ENCODE results near the gene KDM4C.
A peak's percentile ranks its signal among the peaks of the same experiment; 100 is the strongest.
"Not testable (repeated sequence)": the region's sequence is repeated elsewhere in the genome, so short reads cannot be mapped to it uniquely, and the experiment has no call there.

KDM4C gene

DNA sequence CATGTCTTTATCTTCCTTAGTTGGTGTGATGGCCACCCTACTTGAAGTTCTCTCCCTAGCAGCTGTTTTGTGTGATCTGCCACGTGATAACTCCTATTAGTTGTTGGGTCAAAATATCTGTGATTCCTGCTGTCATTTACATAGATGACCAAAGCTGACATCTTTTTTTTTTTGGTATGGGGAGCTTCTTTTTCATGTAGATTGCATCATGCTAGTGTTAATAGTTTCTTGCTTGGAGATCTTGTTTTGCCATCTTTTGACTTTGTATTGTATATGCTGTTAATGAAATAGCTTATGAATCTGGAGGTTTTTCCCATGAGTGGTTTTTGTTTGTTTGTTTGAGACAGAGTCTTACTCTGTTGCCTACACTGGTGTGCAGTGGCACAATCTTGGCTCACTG is 243.8 kb downstream of the KDM4C start:
- CTCF ChIA-PET, result interaction anchor here (1.1 to 1.6 kb wide), 2 partner anchors 10 to 13 kb away, joined by 3 to 5 read pairs; no protein-coding TSS in a partner anchor
- H3K4me1 Mint-ChIP-seq, result no peaks in the 10 kb centered on the region
- H3K27me3 Mint-ChIP-seq, result no peaks in the 10 kb centered on the region
- peaks cover 46% of the 10 kb centered on the region for H3K36me3 Mint-ChIP-seq
- no peak for DNase-seq
- no peak overlapping the region for H3K4me3 Mint-ChIP-seq
- no peak overlapping the region for H3K27ac Mint-ChIP-seq
- no peaks in the 10 kb centered on the region for H3K9me3 Mint-ChIP-seq

DNA sequence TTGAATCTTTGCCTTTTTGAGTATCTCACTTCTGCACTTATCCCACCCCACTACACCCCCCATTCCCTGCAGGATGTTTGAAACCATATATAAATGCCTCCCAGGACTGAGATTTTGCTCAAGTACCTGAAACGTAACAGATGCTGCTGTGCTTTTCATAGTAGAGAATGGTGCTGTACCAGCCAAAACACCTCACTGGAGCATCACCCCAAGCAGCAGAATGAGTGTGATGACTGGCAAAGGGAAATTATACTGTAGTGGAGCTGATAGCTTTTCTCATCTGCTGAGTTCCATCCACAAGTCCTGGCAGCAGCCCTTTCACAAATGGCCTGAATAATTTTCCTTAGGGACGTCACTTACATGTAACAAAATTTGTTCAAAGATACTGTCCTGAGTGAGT is 246.1 kb downstream of the KDM4C start:
- DNase-seq, result no peak
- Mint-ChIP-seq H3K36me3 (peaks cover 56% of the 10 kb centered on the region), H3K4me3 (no peak overlapping the region), H3K4me1 (peaks cover 4% of the 10 kb centered on the region), H3K27ac (no peak overlapping the region), H3K9me3 (peaks cover 2% of the 10 kb centered on the region), H3K27me3 (no peaks in the 10 kb centered on the region)
- CTCF ChIA-PET, result interaction anchor here (1.1 kb wide), 1 partner anchor 16 kb away, joined by 4 read pairs; no protein-coding TSS in a partner anchor

GRCh38 chr9:7006417-7006816 is 248.6 kb downstream of the KDM4C start:
- Mint-ChIP-seq H3K9me3 (peaks cover 2% of the 10 kb centered on the region), H3K4me1 (peaks cover 9% of the 10 kb centered on the region), H3K4me3 (no peak overlapping the region), H3K27me3 (no peaks in the 10 kb centered on the region), H3K36me3 (peaks cover 67% of the 10 kb centered on the region), H3K27ac (no peak overlapping the region)
- no peak for DNase-seq
- CTCF ChIA-PET, result no interaction called here

DNA sequence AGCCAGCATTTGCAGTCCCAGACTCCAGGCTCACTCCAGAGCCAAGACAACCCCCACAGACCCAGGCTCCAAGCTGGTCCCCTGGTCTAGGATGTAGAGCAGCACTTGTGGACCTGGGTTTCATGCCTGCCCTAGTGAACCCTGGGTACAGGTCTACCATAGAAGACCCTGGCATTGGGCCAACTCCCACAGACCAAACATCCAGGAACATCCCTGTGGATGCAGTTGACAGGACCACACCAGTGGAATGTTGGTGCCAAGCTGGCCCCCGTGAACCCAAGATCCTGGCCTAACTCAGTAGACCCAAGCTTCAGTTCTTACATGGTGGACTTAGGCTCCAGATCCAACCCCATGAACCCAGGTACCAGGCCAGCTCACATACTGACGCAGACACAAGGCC is 250.6 kb downstream of the KDM4C start:
- Mint-ChIP-seq H3K4me1 (peaks cover 20% of the 10 kb centered on the region), H3K9me3 (peaks cover 2% of the 10 kb centered on the region), H3K27ac (no peak overlapping the region), H3K4me3 (no peak overlapping the region), H3K36me3 (peaks cover 66% of the 10 kb centered on the region), H3K27me3 (no peaks in the 10 kb centered on the region)
- no peak for DNase-seq
- CTCF ChIA-PET, result no interaction called here

- no peak for DNase-seq
- Mint-ChIP-seq H3K36me3 (peaks cover 68% of the 10 kb centered on the region), H3K4me3 (no peak overlapping the region), H3K9me3 (peaks cover 2% of the 10 kb centered on the region), H3K27ac (no peak overlapping the region), H3K4me1 (peaks cover 20% of the 10 kb centered on the region), H3K27me3 (no peaks in the 10 kb centered on the region)
- CTCF ChIA-PET, result no interaction called here
Observed at GRCh38 chr9:7009065-7009464, 251.3 kb downstream of the KDM4C start.

DNA sequence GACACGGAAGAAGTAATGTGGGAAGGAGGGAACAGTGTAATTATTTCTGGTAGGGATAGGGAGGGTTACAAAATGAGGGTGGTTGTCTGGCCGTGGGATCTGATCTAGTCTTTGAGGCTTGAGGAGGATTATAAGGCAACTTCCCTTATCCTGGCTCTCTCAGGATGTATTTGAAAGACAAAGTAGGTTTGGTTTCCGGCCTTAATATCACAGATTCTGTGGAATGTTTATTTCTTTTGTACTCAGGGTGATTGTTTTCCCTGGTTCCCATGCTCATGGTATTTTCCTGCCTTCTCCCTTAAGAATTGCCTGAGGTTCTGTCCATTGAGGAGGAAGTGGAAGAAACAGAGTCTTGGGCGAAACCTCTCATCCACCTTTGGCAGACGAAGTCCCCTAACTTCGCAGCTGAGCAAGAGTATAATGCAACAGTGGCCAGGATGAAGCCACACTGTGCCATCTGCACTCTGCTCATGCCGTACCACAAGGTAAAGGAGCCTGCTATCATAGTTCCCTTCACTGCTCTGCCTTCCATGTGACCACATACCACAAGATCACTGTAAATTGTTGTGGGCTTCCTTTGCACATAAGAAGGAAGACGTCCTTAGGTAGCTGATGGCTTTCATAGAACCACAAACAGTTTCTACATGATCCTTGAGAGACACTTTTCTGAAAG is 253.8 kb downstream of the KDM4C start:
- Mint-ChIP-seq H3K36me3 (peaks cover 61% of the 10 kb centered on the region), H3K4me3 (no peak overlapping the region), H3K4me1 (peaks cover 20% of the 10 kb centered on the region), H3K27me3 (no peaks in the 10 kb centered on the region), H3K9me3 (peaks cover 2% of the 10 kb centered on the region), H3K27ac (peak overlapping the region; percentile 68)
- CTCF ChIA-PET, result interaction anchor here (1.8 kb wide), 1 partner anchor 9 kb away, joined by 5 read pairs; no protein-coding TSS in a partner anchor
- DNase-seq, result peak; percentile 50

DNA sequence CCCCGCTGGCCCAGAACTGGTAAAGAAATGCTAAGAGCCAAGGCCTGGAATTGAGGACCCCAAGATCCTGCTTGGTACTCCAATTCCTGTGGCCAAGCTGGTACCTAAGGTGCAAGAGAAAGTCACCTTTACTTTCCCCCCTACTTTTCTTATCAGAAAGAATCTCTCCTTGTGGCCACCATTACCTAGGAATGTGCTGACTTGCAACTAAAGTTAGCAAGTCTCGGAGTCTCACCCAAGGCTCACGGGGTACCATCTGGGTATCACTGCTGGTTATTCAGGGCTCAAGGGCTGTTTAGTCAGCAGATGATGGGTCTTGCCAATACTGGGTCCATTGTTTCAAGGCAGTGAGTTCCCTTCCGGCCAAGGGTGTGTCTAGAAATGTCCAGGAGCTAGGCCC is 270.2 kb downstream of the KDM4C start:
- Mint-ChIP-seq H3K36me3 (peaks cover 42% of the 10 kb centered on the region), H3K9me3 (no peaks in the 10 kb centered on the region), H3K4me3 (no peak overlapping the region), H3K27me3 (no peaks in the 10 kb centered on the region), H3K4me1 (no peaks in the 10 kb centered on the region), H3K27ac (no peak overlapping the region)
- CTCF ChIA-PET, result no interaction called here
- no peak for DNase-seq

- peaks cover 40% of the 10 kb centered on the region for H3K36me3 Mint-ChIP-seq
- no peak overlapping the region for H3K27ac Mint-ChIP-seq
- H3K27me3 Mint-ChIP-seq, result no peaks in the 10 kb centered on the region
- no peaks in the 10 kb centered on the region for H3K9me3 Mint-ChIP-seq
- H3K4me3 Mint-ChIP-seq, result no peak overlapping the region
- DNase-seq, result no peak
- CTCF ChIA-PET, result no interaction called here
- H3K4me1 Mint-ChIP-seq, result no peaks in the 10 kb centered on the region
Observed at GRCh38 chr9:7028591-7028990, 270.8 kb downstream of the KDM4C start.

GRCh38 chr9:7030943-7031342 is 273.2 kb downstream of the KDM4C start:
- H3K27me3 Mint-ChIP-seq, DNase-seq, H3K9me3 Mint-ChIP-seq, H3K4me1 Mint-ChIP-seq, H3K4me3 Mint-ChIP-seq, H3K27ac Mint-ChIP-seq, CTCF ChIA-PET: not testable (repeated sequence)
- peaks cover 45% of the 10 kb centered on the region for H3K36me3 Mint-ChIP-seq

GRCh38 chr9:7033076-7034045 is 275.6 kb downstream of the KDM4C start:
- H3K4me3 Mint-ChIP-seq, result no peak overlapping the region
- no peaks in the 10 kb centered on the region for H3K9me3 Mint-ChIP-seq
- H3K4me1 Mint-ChIP-seq, result no peaks in the 10 kb centered on the region
- no peaks in the 10 kb centered on the region for H3K27me3 Mint-ChIP-seq
- no peak for DNase-seq
- H3K27ac Mint-ChIP-seq, result no peak overlapping the region
- CTCF ChIA-PET, result interaction anchor here (1.3 kb wide), 1 partner anchor 20 kb away, joined by 4 read pairs; no protein-coding TSS in a partner anchor
- peaks cover 43% of the 10 kb centered on the region for H3K36me3 Mint-ChIP-seq

- Mint-ChIP-seq H3K27me3 (no peaks in the 10 kb centered on the region), H3K27ac (no peak overlapping the region), H3K4me3 (no peak overlapping the region), H3K4me1 (no peaks in the 10 kb centered on the region), H3K36me3 (peaks cover 50% of the 10 kb centered on the region), H3K9me3 (no peaks in the 10 kb centered on the region)
- no peak for DNase-seq
- CTCF ChIA-PET, result no interaction called here
Observed at GRCh38 chr9:7037176-7037575, 279.4 kb downstream of the KDM4C start.

- DNase-seq, result no peak
- peaks cover 29% of the 10 kb centered on the region for H3K36me3 Mint-ChIP-seq
- H3K9me3 Mint-ChIP-seq, result no peaks in the 10 kb centered on the region
- no peak overlapping the region for H3K27ac Mint-ChIP-seq
- H3K4me1 Mint-ChIP-seq, result no peaks in the 10 kb centered on the region
- no peaks in the 10 kb centered on the region for H3K27me3 Mint-ChIP-seq
- CTCF ChIA-PET, result interaction anchor here (0.7 kb wide), 1 partner anchor 31 kb away, joined by 3 read pairs; no protein-coding TSS in a partner anchor
- no peak overlapping the region for H3K4me3 Mint-ChIP-seq
Observed at GRCh38 chr9:7042124-7042523, 284.4 kb downstream of the KDM4C start.

DNA sequence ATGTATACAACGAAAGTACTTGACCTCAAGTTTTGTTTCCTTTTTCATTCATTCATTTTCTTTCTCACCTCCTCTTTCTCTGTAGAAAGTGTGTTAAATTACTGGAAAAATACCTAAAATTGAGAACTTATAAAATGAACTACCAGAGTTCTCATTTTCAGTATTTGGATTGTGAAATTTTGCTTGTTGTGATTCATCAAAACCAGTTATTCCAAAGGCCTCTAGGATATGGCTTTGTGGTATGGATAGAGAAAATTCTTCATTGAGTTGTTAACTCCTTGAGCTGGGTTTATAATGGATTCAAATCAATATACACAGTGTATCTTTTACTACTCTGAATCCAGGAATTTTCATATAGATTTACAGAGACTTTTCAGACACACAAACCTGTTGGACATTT is 287.6 kb downstream of the KDM4C start:
- Mint-ChIP-seq H3K4me3 (no peak overlapping the region), H3K9me3 (no peaks in the 10 kb centered on the region), H3K27me3 (no peaks in the 10 kb centered on the region), H3K27ac (no peak overlapping the region), H3K36me3 (peaks cover 42% of the 10 kb centered on the region), H3K4me1 (no peaks in the 10 kb centered on the region)
- CTCF ChIA-PET, result interaction anchor here (1.0 kb wide), 1 partner anchor 219 kb away, joined by 3 read pairs; no protein-coding TSS in a partner anchor
- DNase-seq, result no peak

- CTCF ChIA-PET, result interaction anchor here (0.9 to 3.3 kb wide), 5 partner anchors 22 to 606 kb away, joined by 3 to 23 read pairs (median 5); no protein-coding TSS in a partner anchor
- peaks cover 27% of the 10 kb centered on the region for H3K36me3 Mint-ChIP-seq
- H3K4me1 Mint-ChIP-seq, result peaks cover 4% of the 10 kb centered on the region
- H3K27ac Mint-ChIP-seq, result no peak overlapping the region
- H3K27me3 Mint-ChIP-seq, result no peaks in the 10 kb centered on the region
- DNase-seq, result no peak
- H3K9me3 Mint-ChIP-seq, result no peaks in the 10 kb centered on the region
- H3K4me3 Mint-ChIP-seq, result no peak overlapping the region
Observed at GRCh38 chr9:7051711-7052110, 293.9 kb downstream of the KDM4C start.
